SK-N-SH (cell line): ENCODE measurements around the gene ACRBP. TPM values are rescaled to one million over a fixed set of nuclear protein-coding genes. Genes with fewer than 3 reads are reported as not detected.

Experiments
- CTCF ChIA-PET: fragments of 300-600, 350-600 bp; formaldehyde crosslinking; extraction: SDS; loops from one replicate; lab custom pipeline; 2021; lab: Yijun Ruan, JAX
- POLR2A ChIA-PET: fragments of 350-600 bp; sonication (Branson Sonifier 250); formaldehyde crosslinking; extraction: SDS; loops from one replicate; lab custom pipeline; 2020; ENCODE audit warnings: antibody characterized with exemption, inconsistent platforms; lab: Yijun Ruan, JAX
- DNase-seq: peaks from one replicate; pipeline ENCODE4 v3.0.0; 2012
- H2AFZ ChIP-seq: fragments of 200-600 bp; sonication (generic); 2 replicates; pipeline ENCODE4 v1.8.1; 2016; ENCODE audit warnings: antibody characterized with exemption, mild to moderate bottlenecking, low read depth
- H3F3A ChIP-seq: fragments of 200-600 bp; sonication (generic); replicated peaks from 2 replicates; pipeline ENCODE3; 2016; ENCODE audit warnings: antibody characterized with exemption, mild to moderate bottlenecking; ENCODE audit not compliant: insufficient read depth
- H3K27ac ChIP-seq, 2 experiments: fragments of 200-500 bp in 1 of 2; fragments of 200-600 bp in 1 of 2; sonication (Bioruptor generic) in 1 of 2; sonication (generic), shearing (Covaris generic) in 1 of 2; 2 replicates each; pipeline versions ENCODE4 v1.5.1 to v1.6.1; 2014 to 2016; ENCODE audit warnings: low read depth in 2 of 2, inconsistent platforms in 1 of 2, low read length in 1 of 2, mild to moderate bottlenecking in 1 of 2, mixed read lengths in 1 of 2
- H3K27me3 ChIP-seq: fragments of 200-600 bp; sonication (generic), shearing (Covaris generic); 2 replicates; pipeline ENCODE4 v1.6.1; 2016; ENCODE audit warnings: mixed run types; ENCODE audit not compliant: insufficient read depth
- H3K36me3 ChIP-seq, 2 experiments: fragments of 200-500 bp in 1 of 2; fragments of 200-600 bp in 1 of 2; sonication (Bioruptor generic) in 1 of 2; sonication (generic) in 1 of 2; replicated peaks in 1 of 2; 2 replicates each; pipeline versions ENCODE3 to v1.5.1; 2014 to 2016; ENCODE audit warnings: low read length in 1 of 2, mild to moderate bottlenecking in 1 of 2; ENCODE audit not compliant: insufficient read depth in 2 of 2, control insufficient read depth in 1 of 2
- H3K4me1 ChIP-seq, 2 experiments: fragments of 200-500 bp in 1 of 2; fragments of 200-600 bp in 1 of 2; sonication (Bioruptor generic) in 1 of 2; sonication (generic), shearing (Covaris generic) in 1 of 2; 2 replicates each; pipeline versions ENCODE4 v1.5.1 to v1.6.1; 2014 to 2016; ENCODE audit warnings: low read depth in 1 of 2, low read length in 1 of 2, mixed run types in 1 of 2; ENCODE audit not compliant: insufficient read depth in 2 of 2, control insufficient read depth in 1 of 2
- H3K4me2 ChIP-seq: fragments of 200-600 bp; sonication (generic), shearing (Covaris generic); 2 replicates; pipeline ENCODE4 v1.6.1; 2017; ENCODE audit warnings: mixed run types
- H3K4me3 ChIP-seq, 2 experiments: fragments of 200-500 bp in 1 of 2; fragments of 200-600 bp in 1 of 2; sonication (Bioruptor generic) in 1 of 2; sonication (generic), shearing (Covaris generic) in 1 of 2; 2 replicates each; pipeline versions ENCODE4 v1.5.1 to v1.8.1; 2014 to 2016; ENCODE audit warnings: low read depth in 2 of 2, inconsistent platforms in 1 of 2, low read length in 1 of 2, mild to moderate bottlenecking in 1 of 2, mixed read lengths in 1 of 2, moderate library complexity in 1 of 2
- H3K79me2 ChIP-seq: fragments of 200-600 bp; sonication (generic); 2 replicates; pipeline ENCODE4 v1.8.1; 2017; ENCODE audit warnings: mild to moderate bottlenecking; ENCODE audit not compliant: insufficient read depth
- H3K9ac ChIP-seq: fragments of 200-600 bp; sonication (generic); 2 replicates; pipeline ENCODE4 v1.6.1; 2017; ENCODE audit warnings: mixed run types
- H3K9me2 ChIP-seq: fragments of 200-600 bp; sonication (generic); 2 replicates; pipeline ENCODE4 v1.6.1; 2017; ENCODE audit warnings: mixed run types
- H3K9me3 ChIP-seq: fragments of 200-600 bp; sonication (generic); 2 replicates; pipeline ENCODE4 v1.6.1; 2017; ENCODE audit warnings: mixed run types, mild to moderate bottlenecking, moderate library complexity
- H4K20me1 ChIP-seq: fragments of 200-600 bp; sonication (generic); 2 replicates; pipeline ENCODE4 v1.6.1; 2017; ENCODE audit warnings: mild to moderate bottlenecking, mixed run types; ENCODE audit not compliant: insufficient read depth
- CHD2 ChIP-seq: fragments of 150-350 bp; IDR thresholded peaks from 2 replicates; pipeline ENCODE4 v1.6.1; 2018; ENCODE audit warnings: low read length; ENCODE audit not compliant: partially characterized antibody
- ELF1 ChIP-seq: IDR thresholded peaks from 2 replicates; pipeline ENCODE4 v1.4.0; 2012
- EZH2phosphoT487 ChIP-seq: fragments of 200-600 bp; sonication (generic); IDR thresholded peaks from 2 replicates; pipeline ENCODE4 v1.6.1; 2017; ENCODE audit warnings: low read depth, mixed run types, mild to moderate bottlenecking, antibody characterized with exemption, moderate library complexity, borderline replicate concordance
- FOSL2 ChIP-seq: IDR thresholded peaks from 2 replicates; pipeline ENCODE4 v1.4.0; 2012; ENCODE audit warnings: low read depth, mild to moderate bottlenecking, moderate library complexity, borderline replicate concordance
- FOXM1 ChIP-seq: IDR thresholded peaks from 2 replicates; pipeline ENCODE4 v1.4.0; 2012; ENCODE audit warnings: low read depth, mild to moderate bottlenecking
- JUND ChIP-seq: IDR thresholded peaks from 2 replicates; pipeline ENCODE4 v1.4.0; 2012
- MEF2A ChIP-seq: IDR thresholded peaks from 2 replicates; pipeline ENCODE4 v1.4.0; 2012; ENCODE audit warnings: low read depth, borderline replicate concordance
- NRF1 ChIP-seq: IDR thresholded peaks from 2 replicates; pipeline ENCODE4 v1.6.1; 2012; ENCODE audit warnings: low read depth, mild to moderate bottlenecking, low read length
- POLR2AphosphoS5 ChIP-seq: IDR thresholded peaks from 2 replicates; pipeline ENCODE4 v1.6.1; 2012; ENCODE audit warnings: low read depth, low read length
- RFX5 ChIP-seq: IDR thresholded peaks from 2 replicates; pipeline ENCODE4 v1.6.1; 2012; ENCODE audit warnings: mild to moderate bottlenecking, improper control_type of control experiment, low read length
- RXRA ChIP-seq: IDR thresholded peaks from 2 replicates; pipeline ENCODE4 v1.4.0; 2012; ENCODE audit warnings: low read depth, mild to moderate bottlenecking, borderline replicate concordance
- YY1 ChIP-seq: IDR thresholded peaks from 2 replicates; pipeline ENCODE4 v1.4.0; 2012; ENCODE audit warnings: low read depth, mild to moderate bottlenecking
- WGBS: methylation state at CpG from one replicate; pipeline ENCODE4 v1.1.6; 2017; ENCODE audit warnings: low lambda C conversion rate; 5-methylcytosine and 5-hydroxymethylcytosine counted together
- polyA plus RNA-seq, 3 experiments: library from polyadenylated mRNA; depleted of rRNA; stranded (reverse); fragments of >200 nt; gene quantifications; 2 replicates each; pipeline ENCODE4 v1.2.3, GENCODE V29; 2012
- TF ChIP-seq, protein P1 (sequence below): fragments of 150-350 bp; IDR thresholded peaks from 2 replicates; pipeline ENCODE4 v1.6.1; 2017; ENCODE audit warnings: antibody characterized with exemption, low read length, low read depth, borderline replicate concordance
- TF ChIP-seq, protein P2 (sequence below): IDR thresholded peaks from 2 replicates; pipeline ENCODE4 v1.4.0; 2012; ENCODE audit warnings: low read depth

The ACRBP gene
- polyA plus RNA-seq, 1 of the 3 experiments (the other 2 are of a cell fraction), result 0.71 TPM

DNA sequence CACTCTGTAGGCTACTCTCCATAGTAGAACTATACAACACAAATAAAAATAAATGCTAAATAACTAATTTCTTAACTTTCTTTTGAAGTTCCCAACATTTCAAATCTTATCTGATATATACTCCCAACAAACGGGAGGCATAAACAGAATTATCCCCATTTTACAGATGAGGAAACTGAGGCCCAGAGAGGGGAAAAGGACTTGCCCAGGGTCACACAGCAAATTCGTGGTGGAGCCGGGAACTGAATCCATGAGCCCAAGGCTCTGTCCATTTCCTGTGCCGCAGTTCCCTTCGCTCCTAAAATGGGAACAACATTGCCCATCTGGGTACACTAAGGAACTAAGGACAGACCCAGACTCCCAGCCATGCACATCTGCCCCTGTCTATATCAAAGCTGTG lies 29.7 kb upstream of the ACRBP start:
- Histone ChIP-seq H3K79me2 (peaks cover 66% of the 10 kb centered on the region), H2AFZ (no peak overlapping the region), H4K20me1 (peaks cover 14% of the 10 kb centered on the region), H3K9me2 (no peaks in the 10 kb centered on the region), H3K36me3 (peaks cover 73 to 79% of the 10 kb centered on the region in 2 experiments), H3K27me3 (no peaks in the 10 kb centered on the region), H3K4me2 (no peak overlapping the region), H3K4me3 (no peak overlapping the region)
- 94% methylated on average over 5 of the region's 5 CpGs for WGBS
- DNase-seq, result no peak
- CTCF ChIA-PET, result interaction anchor here (1.0 to 1.6 kb wide), 2 partner anchors 10 to 12 kb away, joined by 3 to 4 read pairs; partner anchors contain the start of gene ZNF384
- TF ChIP-seq FOXM1 (no peak), YY1 (no peak), RXRA (no peak), MEF2A (no peak), ELF1 (no peak), FOSL2 (no peak), JUND (no peak), NRF1 (no peak), CHD2 (no peak), POLR2AphosphoS5 (no peak), EZH2phosphoT487 (no peak)
- TF ChIP-seq, protein P1, sequence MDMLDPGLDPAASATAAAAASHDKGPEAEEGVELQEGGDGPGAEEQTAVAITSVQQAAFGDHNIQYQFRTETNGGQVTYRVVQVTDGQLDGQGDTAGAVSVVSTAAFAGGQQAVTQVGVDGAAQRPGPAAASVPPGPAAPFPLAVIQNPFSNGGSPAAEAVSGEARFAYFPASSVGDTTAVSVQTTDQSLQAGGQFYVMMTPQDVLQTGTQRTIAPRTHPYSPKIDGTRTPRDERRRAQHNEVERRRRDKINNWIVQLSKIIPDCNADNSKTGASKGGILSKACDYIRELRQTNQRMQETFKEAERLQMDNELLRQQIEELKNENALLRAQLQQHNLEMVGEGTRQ, result no peak
- TF ChIP-seq, all 33 proteins: peak for 0
- POLR2A ChIA-PET, result no interaction called here
- Histone ChIP-seq H3K9me3 (no peaks in the 10 kb centered on the region), H3F3A (no peaks in the 10 kb centered on the region), H3K4me1 (no peaks in the 10 kb centered on the region), H3K9ac (no peak overlapping the region), H3K27ac (no peak overlapping the region)

DNA sequence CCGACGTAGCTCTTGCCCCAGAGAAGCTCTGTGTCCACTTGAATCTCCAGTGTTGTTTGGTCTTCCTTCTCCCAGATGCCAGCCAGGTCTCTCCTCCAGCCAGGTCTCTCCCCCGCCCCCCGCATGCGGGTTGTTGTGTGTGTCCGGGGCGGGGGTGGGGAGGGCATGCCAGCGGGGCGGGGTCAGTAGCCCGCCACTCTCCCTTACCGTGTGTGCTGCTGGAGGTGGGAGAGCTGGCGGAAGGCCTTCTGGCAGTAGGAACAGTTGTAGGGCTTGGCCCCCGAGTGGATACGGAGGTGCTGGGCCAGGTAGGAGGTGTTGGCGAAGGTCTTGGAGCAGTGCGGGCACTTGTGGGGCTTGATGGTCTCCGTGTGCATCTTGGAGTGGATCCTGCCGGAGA lies 24.9 kb upstream of the ACRBP start:
- CTCF ChIA-PET, result interaction anchor here (0.7 to 6.2 kb wide), 4 partner anchors 9 to 20 kb away, joined by 3 to 50 read pairs (median 4); partner anchors contain the start of gene ZNF384
- 94% methylated on average over 18 of the region's 18 CpGs for WGBS
- POLR2A ChIA-PET, result no interaction called here

More for the DNA sequence above, 24.9 kb upstream of the ACRBP start:
- H3F3A ChIP-seq, result peaks cover 16% of the 10 kb centered on the region
- no peak overlapping the region for H2AFZ ChIP-seq
- no peak overlapping the region for H3K4me2 ChIP-seq
- H3K4me1 ChIP-seq, result no peaks in the 10 kb centered on the region
- H4K20me1 ChIP-seq, result no peaks in the 10 kb centered on the region
- no peak for DNase-seq
- H3K36me3 ChIP-seq, result peaks cover 75 to 94% of the 10 kb centered on the region in 2 experiments
- TF ChIP-seq RFX5, result no peak
- TF ChIP-seq, protein P2, sequence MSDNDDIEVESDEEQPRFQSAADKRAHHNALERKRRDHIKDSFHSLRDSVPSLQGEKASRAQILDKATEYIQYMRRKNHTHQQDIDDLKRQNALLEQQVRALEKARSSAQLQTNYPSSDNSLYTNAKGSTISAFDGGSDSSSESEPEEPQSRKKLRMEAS, result no peak
- no peak for TF ChIP-seq ELF1
- TF ChIP-seq, all 33 proteins: peak for 0
- peaks cover 24% of the 10 kb centered on the region for H3K79me2 ChIP-seq
- H3K9me3 ChIP-seq, result no peaks in the 10 kb centered on the region
- no peaks in the 10 kb centered on the region for H3K9me2 ChIP-seq
- H3K27ac ChIP-seq, result no peak overlapping the region
- H3K4me3 ChIP-seq, result no peak overlapping the region
- H3K27me3 ChIP-seq, result no peaks in the 10 kb centered on the region
- no peak overlapping the region for H3K9ac ChIP-seq
